HG03095 (cell line): ENCODE data around the gene COL5A1.

Experiments used
- ATAC-seq: cut with Tn5 transposase; IDR thresholded peaks from one replicate; pipeline ENCODE4 v1.9.1; 2021; ENCODE audit warnings: moderate library complexity; ENCODE audit not compliant: unreplicated experiment

The COL5A1 gene

GRCh38 chr9:134809826-134810225, 168.2 kb downstream of the COL5A1 start:
- no peak for ATAC-seq

- no peak for ATAC-seq
Observed at GRCh38 chr9:134811079-134811672, 169.6 kb downstream of the COL5A1 start.

- ATAC-seq = no peak
Observed at GRCh38 chr9:134811673-134812342, 170.2 kb downstream of the COL5A1 start.

- ATAC-seq = no peak
Observed at GRCh38 chr9:134812343-134812673, 170.7 kb downstream of the COL5A1 start.

- ATAC-seq = no peak
Observed at GRCh38 chr9:134813841-134814240, 172.2 kb downstream of the COL5A1 start.

- no peak for ATAC-seq
Observed at GRCh38 chr9:134814598-134815215, 173.1 kb downstream of the COL5A1 start.

- no peak for ATAC-seq
Observed at GRCh38 chr9:134815435-134816214, 174.0 kb downstream of the COL5A1 start.

- no peak for ATAC-seq
Observed at GRCh38 chr9:134816264-134816663, 174.7 kb downstream of the COL5A1 start.

- ATAC-seq = no peak
Observed at GRCh38 chr9:134818000-134818568, 176.5 kb downstream of the COL5A1 start.

- no peak for ATAC-seq
Observed at GRCh38 chr9:134818591-134818990, 177.0 kb downstream of the COL5A1 start.

GRCh38 chr9:134820901-134821300, 179.3 kb downstream of the COL5A1 start:
- no peak for ATAC-seq

GRCh38 chr9:134822541-134822940, 180.9 kb downstream of the COL5A1 start:
- ATAC-seq = no peak

GRCh38 chr9:134823623-134824022, 182.0 kb downstream of the COL5A1 start:
- no peak for ATAC-seq

GRCh38 chr9:134824583-134824982, 183.0 kb downstream of the COL5A1 start:
- ATAC-seq = no peak

- no peak for ATAC-seq
Observed at GRCh38 chr9:134825025-134825424, 183.4 kb downstream of the COL5A1 start.

GRCh38 chr9:134826336-134827285, 185.0 kb downstream of the COL5A1 start:
- ATAC-seq = no peak

- no peak for ATAC-seq
Observed at GRCh38 chr9:134827559-134827958, 186.0 kb downstream of the COL5A1 start.

- no peak for ATAC-seq
Observed at GRCh38 chr9:134827993-134828392, 186.4 kb downstream of the COL5A1 start.

- no peak for ATAC-seq
Observed at GRCh38 chr9:134828892-134829291, 187.3 kb downstream of the COL5A1 start.

GRCh38 chr9:134829356-134829937, 187.8 kb downstream of the COL5A1 start:
- no peak for ATAC-seq
